Astrocyte (in vitro differentiated cells and primary cell): ENCODE measurements around the gene MAP7D1.

Experiments used
- CTCF ChIP-seq: IDR thresholded peaks from 2 replicates; pipeline ENCODE4 v1.5.1; 2011; ENCODE audit warnings: low read depth, mild to moderate bottlenecking, inconsistent platforms, low read length, moderate library complexity; ENCODE audit not compliant: insufficient read depth
- EZH2 ChIP-seq: IDR thresholded peaks from 2 replicates; pipeline ENCODE4 v1.6.1; 2012; ENCODE audit warnings: mild to moderate bottlenecking, low read length, inconsistent platforms; ENCODE audit not compliant: insufficient read depth

- TF ChIP-seq CTCF (no peak), EZH2 (no peak)
Measured at GRCh38 chr1:36133484-36133883, 22.5 kb upstream of the MAP7D1 start.
